Measurements from ENCODE around the gene MBD2. TPM values are rescaled to one million over a fixed set of nuclear protein-coding genes. Genes with fewer than 3 reads are reported as not detected.
"Not testable (repeated sequence)": the region's sequence is repeated elsewhere in the genome, so short reads cannot be mapped to it uniquely, and the experiment has no call there.

Gene MBD2
- total RNA-seq, 1 experiment from 2014 or later, result 61.3 TPM

- H3K79me2 ChIP-seq (ENCODE audit: low read length), result no peaks in the 10 kb centered on the region
- H3K4me3 ChIP-seq (ENCODE audit: low read length), result no peak overlapping the region
- no peak overlapping the region for H3K4me2 ChIP-seq (ENCODE audit: low read depth, low read length, poor library complexity, severe bottlenecking)
- H3K27ac ChIP-seq (ENCODE audit: low read length), result no peak overlapping the region
- H3K27me3 ChIP-seq (ENCODE audit: low read length), result no peaks in the 10 kb centered on the region
- DNase-seq, result no peak
- H3K36me3 ChIP-seq (ENCODE audit: insufficient read depth, low read length), result no peaks in the 10 kb centered on the region
- peak overlapping the region; percentile 33; the same call in 1 of the 2 replicates for H2AFZ ChIP-seq (ENCODE audit: low read length)
- no peak overlapping the region for H3K9ac ChIP-seq (ENCODE audit: low read length)
- no peaks in the 10 kb centered on the region for H3K9me2 ChIP-seq (replicated peaks; ENCODE audit: insufficient read depth, low read length)
- no peaks in the 10 kb centered on the region for H3K9me3 ChIP-seq (ENCODE audit: low read length)
- H4K20me1 ChIP-seq (ENCODE audit: insufficient read depth, low read depth, low read length), result no peaks in the 10 kb centered on the region
- peaks cover 7% of the 10 kb centered on the region for H3K4me1 ChIP-seq (ENCODE audit: low read length)
These were observed 5.1 kb upstream of the MBD2 start for GRCh38 chr18:54229421-54230059.

- Histone ChIP-seq H3K27me3 (ENCODE audit: low read length) (no peaks in the 10 kb centered on the region), H3K4me3 (ENCODE audit: low read length) (no peak overlapping the region), H2AFZ (ENCODE audit: low read length) (no peak overlapping the region), H3K4me1 (ENCODE audit: low read length) (peaks cover 7% of the 10 kb centered on the region), H3K9ac (ENCODE audit: low read length) (no peak overlapping the region), H3K36me3 (ENCODE audit: insufficient read depth, low read length) (no peaks in the 10 kb centered on the region), H3K4me2 (ENCODE audit: low read depth, low read length, poor library complexity, severe bottlenecking) (no peak overlapping the region), H3K79me2 (ENCODE audit: low read length) (peaks cover 6% of the 10 kb centered on the region), H3K27ac (ENCODE audit: low read length) (no peak overlapping the region), H3K9me3 (ENCODE audit: low read length) (no peaks in the 10 kb centered on the region), H3K9me2 (replicated peaks; ENCODE audit: insufficient read depth, low read length) (no peaks in the 10 kb centered on the region), H4K20me1 (ENCODE audit: insufficient read depth, low read depth, low read length) (no peaks in the 10 kb centered on the region)
- DNase-seq, result no peak
These were observed 3.9 kb upstream of the MBD2 start for GRCh38 chr18:54228364-54228763.

GRCh38 chr18:54223568-54224241 is 764 bp downstream of the MBD2 start:
- H3K9me2 ChIP-seq (replicated peaks; ENCODE audit: insufficient read depth, low read length), result no peaks in the 10 kb centered on the region
- peak overlapping the region; percentile 97 for H3K4me2 ChIP-seq (ENCODE audit: low read depth, low read length, poor library complexity, severe bottlenecking)
- H3K27me3 ChIP-seq (ENCODE audit: low read length), result no peaks in the 10 kb centered on the region
- no peak overlapping the region for H2AFZ ChIP-seq (ENCODE audit: low read length)
- H4K20me1 ChIP-seq (ENCODE audit: insufficient read depth, low read depth, low read length), result peaks cover 7% of the 10 kb centered on the region
- H3K4me3 ChIP-seq (ENCODE audit: low read length), result peak overlapping the region; percentile 77
- peaks cover 25% of the 10 kb centered on the region for H3K36me3 ChIP-seq (ENCODE audit: insufficient read depth, low read length)
- peak overlapping the region; percentile 98 for H3K27ac ChIP-seq (ENCODE audit: low read length)
- no peaks in the 10 kb centered on the region for H3K9me3 ChIP-seq (ENCODE audit: low read length)
- H3K4me1 ChIP-seq (ENCODE audit: low read length), result peaks cover 52% of the 10 kb centered on the region
- H3K9ac ChIP-seq (ENCODE audit: low read length), result peak overlapping the region; percentile 77
- peak; percentile 84 for DNase-seq
- peaks cover 50% of the 10 kb centered on the region for H3K79me2 ChIP-seq (ENCODE audit: low read length)

- Histone ChIP-seq H4K20me1 (ENCODE audit: insufficient read depth, low read depth, low read length) (peaks cover 7% of the 10 kb centered on the region), H2AFZ (ENCODE audit: low read length) (no peak overlapping the region), H3K9ac (ENCODE audit: low read length) (peak overlapping the region; percentile 77)
These were observed 1.4 kb downstream of the MBD2 start for GRCh38 chr18:54222922-54223567.

GRCh38 chr18:54220406-54220805 is 4.1 kb downstream of the MBD2 start:
- no peak overlapping the region for H2AFZ ChIP-seq (ENCODE audit: low read length)
- H3K4me1 ChIP-seq (ENCODE audit: low read length), result peaks cover 82% of the 10 kb centered on the region
- H4K20me1 ChIP-seq (ENCODE audit: insufficient read depth, low read depth, low read length), result peaks cover 7% of the 10 kb centered on the region
- H3K79me2 ChIP-seq (ENCODE audit: low read length), result peaks cover 83% of the 10 kb centered on the region
- peak; percentile 95 for DNase-seq
- peak overlapping the region; percentile 98 for H3K27ac ChIP-seq (ENCODE audit: low read length)
- H3K9ac ChIP-seq (ENCODE audit: low read length), result peak overlapping the region; percentile 42
- H3K27me3 ChIP-seq (ENCODE audit: low read length), result no peaks in the 10 kb centered on the region
- peaks cover 31% of the 10 kb centered on the region for H3K36me3 ChIP-seq (ENCODE audit: insufficient read depth, low read length)
- no peaks in the 10 kb centered on the region for H3K9me2 ChIP-seq (replicated peaks; ENCODE audit: insufficient read depth, low read length)
- peak overlapping the region; percentile 97 for H3K4me2 ChIP-seq (ENCODE audit: low read depth, low read length, poor library complexity, severe bottlenecking)
- no peaks in the 10 kb centered on the region for H3K9me3 ChIP-seq (ENCODE audit: low read length)
- H3K4me3 ChIP-seq (ENCODE audit: low read length), result peak overlapping the region; percentile 50

More at GRCh38 chr18:54222922-54223567, 1.4 kb downstream of the MBD2 start:
- peak; percentile 93 for DNase-seq
- peak overlapping the region; percentile 77 for H3K4me3 ChIP-seq (ENCODE audit: low read length)
- peaks cover 56% of the 10 kb centered on the region for H3K79me2 ChIP-seq (ENCODE audit: low read length)
- H3K4me2 ChIP-seq (ENCODE audit: low read depth, low read length, poor library complexity, severe bottlenecking), result peak overlapping the region; percentile 97
- H3K9me3 ChIP-seq (ENCODE audit: low read length), result no peaks in the 10 kb centered on the region
- peaks cover 58% of the 10 kb centered on the region for H3K4me1 ChIP-seq (ENCODE audit: low read length)
- peak overlapping the region; percentile 98 for H3K27ac ChIP-seq (ENCODE audit: low read length)
- no peaks in the 10 kb centered on the region for H3K27me3 ChIP-seq (ENCODE audit: low read length)
- peaks cover 25% of the 10 kb centered on the region for H3K36me3 ChIP-seq (ENCODE audit: insufficient read depth, low read length)
- no peaks in the 10 kb centered on the region for H3K9me2 ChIP-seq (replicated peaks; ENCODE audit: insufficient read depth, low read length)

- H3K4me2 ChIP-seq (ENCODE audit: low read depth, low read length, poor library complexity, severe bottlenecking), result peak overlapping the region; percentile 97
- H3K9ac ChIP-seq (ENCODE audit: low read length), result peak overlapping the region; percentile 58
- not testable (repeated sequence) for H4K20me1 ChIP-seq (ENCODE audit: insufficient read depth, low read depth, low read length); H3K9me2 ChIP-seq (replicated peaks; ENCODE audit: insufficient read depth, low read length); H3K9me3 ChIP-seq (ENCODE audit: low read length); H2AFZ ChIP-seq (ENCODE audit: low read length); H3K27me3 ChIP-seq (ENCODE audit: low read length)
- H3K79me2 ChIP-seq (ENCODE audit: low read length), result peaks cover 97% of the 10 kb centered on the region
- H3K4me1 ChIP-seq (ENCODE audit: low read length), result peaks cover 87% of the 10 kb centered on the region
- DNase-seq, result peak; percentile 52
- H3K4me3 ChIP-seq (ENCODE audit: low read length), result peak overlapping the region; percentile 44
- peaks cover 31% of the 10 kb centered on the region for H3K36me3 ChIP-seq (ENCODE audit: insufficient read depth, low read length)
- H3K27ac ChIP-seq (ENCODE audit: low read length), result peak overlapping the region; percentile 98
These were observed 5.7 kb downstream of the MBD2 start for GRCh38 chr18:54218803-54219202.

GRCh38 chr18:54218299-54218698 is 6.2 kb downstream of the MBD2 start:
- Histone ChIP-seq H3K9me3 (ENCODE audit: low read length) (no peaks in the 10 kb centered on the region), H3K36me3 (ENCODE audit: insufficient read depth, low read length) (peaks cover 31% of the 10 kb centered on the region), H3K4me2 (ENCODE audit: low read depth, low read length, poor library complexity, severe bottlenecking) (peak overlapping the region; percentile 97), H3K27me3 (ENCODE audit: low read length) (no peaks in the 10 kb centered on the region), H3K9ac (ENCODE audit: low read length) (peak overlapping the region; percentile 55), H2AFZ (ENCODE audit: low read length) (no peak overlapping the region), H4K20me1 (ENCODE audit: insufficient read depth, low read depth, low read length) (peaks cover 7% of the 10 kb centered on the region), H3K79me2 (ENCODE audit: low read length) (peaks cover 97% of the 10 kb centered on the region), H3K27ac (ENCODE audit: low read length) (peak overlapping the region; percentile 98), H3K4me1 (ENCODE audit: low read length) (peaks cover 92% of the 10 kb centered on the region), H3K9me2 (replicated peaks; ENCODE audit: insufficient read depth, low read length) (no peaks in the 10 kb centered on the region), H3K4me3 (ENCODE audit: low read length) (peak overlapping the region; percentile 44)
- peak; percentile 54 for DNase-seq

GRCh38 chr18:54217624-54218023 is 6.8 kb downstream of the MBD2 start:
- Histone ChIP-seq H3K4me3 (ENCODE audit: low read length) (peak overlapping the region; percentile 44), H4K20me1 (ENCODE audit: insufficient read depth, low read depth, low read length) (peaks cover 3% of the 10 kb centered on the region), H3K27ac (ENCODE audit: low read length) (peak overlapping the region; percentile 98), H3K9me2 (replicated peaks; ENCODE audit: insufficient read depth, low read length) (no peaks in the 10 kb centered on the region), H3K9ac (ENCODE audit: low read length) (peak overlapping the region; percentile 55), H3K4me1 (ENCODE audit: low read length) (peaks cover 90% of the 10 kb centered on the region), H3K27me3 (ENCODE audit: low read length) (no peaks in the 10 kb centered on the region), H3K79me2 (ENCODE audit: low read length) (peaks cover 97% of the 10 kb centered on the region), H3K4me2 (ENCODE audit: low read depth, low read length, poor library complexity, severe bottlenecking) (peak overlapping the region; percentile 97), H2AFZ (ENCODE audit: low read length) (no peak overlapping the region), H3K9me3 (ENCODE audit: low read length) (no peaks in the 10 kb centered on the region), H3K36me3 (ENCODE audit: insufficient read depth, low read length) (peaks cover 27% of the 10 kb centered on the region)
- DNase-seq, result peak; percentile 85

All from Karpas-422 (cell line).